Endometrial microvascular endothelial cells (primary cell): ENCODE results near the gene ARHGAP1. TPM values are rescaled to one million over a fixed set of nuclear protein-coding genes. Genes with fewer than 3 reads are reported as not detected.

Experiments used
- in situ Hi-C: cut with HindIII; loops from 2 replicates; pipeline ENCODE4 v1.10.0; 2017; ENCODE audit warnings: low sequenced_read_pairs, low pct_unique_long_range_greater_than_20kb; ENCODE audit errors: inconsistent ontology term
- total RNA-seq: library from RNA; depleted of rRNA; stranded (reverse); fragments of >200 nt; gene quantifications from one replicate; pipeline ENCODE4 v1.2.3, GENCODE V29; 2015; ENCODE audit errors: inconsistent ontology term

ARHGAP1 gene
- total RNA-seq, 1 donor from 2014 or later: 29.1 TPM

GRCh38 chr11:46697723-46698122 lies 2.7 kb downstream of the ARHGAP1 start:
- in situ Hi-C loops: no loop called here

GRCh38 chr11:46697303-46697702 lies 3.1 kb downstream of the ARHGAP1 start:
- in situ Hi-C loops: no loop called here

- in situ Hi-C loops: no loop called here
Measured at GRCh38 chr11:46696212-46696558, 4.2 kb downstream of the ARHGAP1 start.

GRCh38 chr11:46695345-46696211 lies 4.8 kb downstream of the ARHGAP1 start:
- in situ Hi-C loops: no loop called here

GRCh38 chr11:46694607-46695006 lies 5.8 kb downstream of the ARHGAP1 start:
- in situ Hi-C loops: no loop called here

GRCh38 chr11:46694072-46694471 lies 6.3 kb downstream of the ARHGAP1 start:
- in situ Hi-C loops: no loop called here

- in situ Hi-C loops: no loop called here
Measured at GRCh38 chr11:46693597-46694012, 6.8 kb downstream of the ARHGAP1 start.

- in situ Hi-C loops: no loop called here
Measured at GRCh38 chr11:46692450-46692849, 8.0 kb downstream of the ARHGAP1 start.

- in situ Hi-C loops: no loop called here
Measured at GRCh38 chr11:46690702-46691101, 9.7 kb downstream of the ARHGAP1 start.

- in situ Hi-C loops: no loop called here
Measured at GRCh38 chr11:46686886-46687795, 13.3 kb downstream of the ARHGAP1 start.

- in situ Hi-C loops: no loop called here
Measured at GRCh38 chr11:46684367-46684766, 16.1 kb downstream of the ARHGAP1 start.

- in situ Hi-C loops: no loop called here
Measured at GRCh38 chr11:46682773-46683752, 17.4 kb downstream of the ARHGAP1 start.

GRCh38 chr11:46681814-46682213 lies 18.6 kb downstream of the ARHGAP1 start:
- in situ Hi-C loops: no loop called here

GRCh38 chr11:46680815-46681214 lies 19.6 kb downstream of the ARHGAP1 start:
- in situ Hi-C loops: no loop called here

GRCh38 chr11:46680164-46680760 lies 20.2 kb downstream of the ARHGAP1 start:
- in situ Hi-C loops: no loop called here

- in situ Hi-C loops: no loop called here
Measured at GRCh38 chr11:46679241-46680163, 20.9 kb downstream of the ARHGAP1 start.

GRCh38 chr11:46678741-46679130 lies 21.7 kb downstream of the ARHGAP1 start:
- in situ Hi-C loops: no loop called here
